HG02884 (cell line): ENCODE data around the gene TIMP3.
"Not testable (repeated sequence)": the region's sequence is repeated elsewhere in the genome, so short reads cannot be mapped to it uniquely, and the experiment has no call there.

Experiments
- ATAC-seq: cut with Tn5 transposase; IDR thresholded peaks from one replicate; pipeline ENCODE4 v1.9.1; 2021; ENCODE audit warnings: mild to moderate bottlenecking, moderate library complexity; ENCODE audit not compliant: unreplicated experiment

TIMP3 gene

DNA sequence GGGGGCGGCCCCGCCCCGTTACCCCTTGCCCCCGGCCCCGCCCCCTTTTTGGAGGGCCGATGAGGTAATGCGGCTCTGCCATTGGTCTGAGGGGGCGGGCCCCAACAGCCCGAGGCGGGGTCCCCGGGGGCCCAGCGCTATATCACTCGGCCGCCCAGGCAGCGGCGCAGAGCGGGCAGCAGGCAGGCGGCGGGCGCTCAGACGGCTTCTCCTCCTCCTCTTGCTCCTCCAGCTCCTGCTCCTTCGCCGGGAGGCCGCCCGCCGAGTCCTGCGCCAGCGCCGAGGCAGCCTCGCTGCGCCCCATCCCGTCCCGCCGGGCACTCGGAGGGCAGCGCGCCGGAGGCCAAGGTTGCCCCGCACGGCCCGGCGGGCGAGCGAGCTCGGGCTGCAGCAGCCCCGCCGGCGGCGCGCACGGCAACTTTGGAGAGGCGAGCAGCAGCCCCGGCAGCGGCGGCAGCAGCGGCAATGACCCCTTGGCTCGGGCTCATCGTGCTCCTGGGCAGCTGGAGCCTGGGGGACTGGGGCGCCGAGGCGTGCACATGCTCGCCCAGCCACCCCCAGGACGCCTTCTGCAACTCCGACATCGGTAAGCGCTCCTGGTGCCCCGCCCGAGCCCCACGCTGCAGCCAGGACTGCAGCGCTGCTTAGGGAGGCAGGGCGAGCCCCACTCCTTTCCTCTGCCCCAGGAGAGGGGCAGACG lies at the start of gene TIMP3:
TSS of gene TIMP3 (plus strand) at position 169 of the 700 bp plus-strand sequence. CDS start at position 466, 297 bp downstream.
- no peak for ATAC-seq

DNA sequence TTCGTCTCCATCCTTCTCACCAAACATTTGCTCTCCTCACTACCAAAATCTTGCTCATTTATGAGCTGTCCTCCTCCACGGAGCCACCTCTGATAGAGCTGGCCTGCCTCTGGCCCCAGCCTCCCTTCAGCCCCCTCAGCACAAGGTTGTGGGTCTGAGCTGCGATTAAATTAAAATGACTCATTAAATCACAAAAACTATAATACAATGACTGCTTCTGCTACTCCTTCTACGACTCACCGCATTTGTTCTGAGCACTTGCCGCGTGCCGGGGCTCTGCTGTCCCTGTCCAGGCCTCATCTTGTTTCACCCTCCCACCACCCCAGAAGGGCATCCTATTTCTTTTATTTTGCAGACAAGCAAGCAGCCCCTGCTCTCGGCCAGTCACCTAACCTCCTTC lies 49.2 kb upstream of the TIMP3 start:
- ATAC-seq, result no peak

DNA sequence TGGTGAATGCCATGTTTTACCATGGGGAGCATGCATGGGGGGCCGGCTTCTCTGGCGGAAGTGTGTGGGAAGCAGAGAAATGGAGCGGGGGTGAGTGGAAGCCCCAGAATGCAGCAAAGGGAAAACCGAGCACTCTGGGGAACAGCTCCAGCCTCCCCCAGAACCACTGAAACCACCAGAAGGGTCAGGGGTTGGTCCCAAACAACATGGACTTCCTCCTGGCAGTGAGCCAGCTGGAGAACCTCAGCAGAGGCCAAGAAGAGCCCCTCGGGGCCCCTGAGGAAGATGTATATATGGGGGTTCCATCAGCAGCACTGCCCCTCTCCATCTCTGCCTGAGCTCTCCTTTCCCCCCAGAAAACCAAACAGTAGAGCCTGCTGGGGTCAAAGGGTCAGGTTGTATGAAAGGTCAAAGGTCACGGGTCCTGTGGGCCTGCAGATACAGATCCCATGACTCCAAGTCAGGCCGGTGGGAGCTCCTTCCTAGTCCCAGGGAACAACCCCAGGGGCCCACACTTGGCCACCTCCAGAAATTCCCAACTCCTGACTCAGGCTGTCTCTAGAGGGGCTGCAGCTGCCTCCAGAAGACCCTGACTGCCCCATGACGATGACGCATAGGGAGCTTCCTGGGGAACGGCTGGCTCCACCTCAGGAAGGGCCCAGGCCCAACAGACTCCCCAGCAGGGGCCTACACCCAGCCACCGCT lies 48.5 kb upstream of the TIMP3 start:
- no peak for ATAC-seq

DNA sequence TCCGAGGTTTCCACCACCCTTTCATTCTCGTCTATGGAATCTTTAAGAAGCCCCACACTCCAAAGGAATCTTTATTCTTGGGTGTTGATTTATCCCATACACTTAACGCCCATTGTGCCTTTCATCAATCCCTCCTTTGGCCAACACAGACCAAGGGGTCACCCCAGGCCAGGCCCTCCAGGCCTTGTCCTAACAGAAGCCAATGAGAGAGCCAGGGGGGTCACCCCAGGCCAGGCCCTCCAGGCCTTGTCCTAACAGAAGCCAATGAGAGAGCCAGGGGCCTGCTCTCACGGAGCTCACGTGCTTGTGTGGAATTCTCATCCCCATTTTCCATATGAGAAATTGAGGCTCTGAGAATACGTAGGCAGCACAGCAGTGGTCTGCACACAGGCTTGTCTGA lies 47.9 kb upstream of the TIMP3 start:
- no peak for ATAC-seq

DNA sequence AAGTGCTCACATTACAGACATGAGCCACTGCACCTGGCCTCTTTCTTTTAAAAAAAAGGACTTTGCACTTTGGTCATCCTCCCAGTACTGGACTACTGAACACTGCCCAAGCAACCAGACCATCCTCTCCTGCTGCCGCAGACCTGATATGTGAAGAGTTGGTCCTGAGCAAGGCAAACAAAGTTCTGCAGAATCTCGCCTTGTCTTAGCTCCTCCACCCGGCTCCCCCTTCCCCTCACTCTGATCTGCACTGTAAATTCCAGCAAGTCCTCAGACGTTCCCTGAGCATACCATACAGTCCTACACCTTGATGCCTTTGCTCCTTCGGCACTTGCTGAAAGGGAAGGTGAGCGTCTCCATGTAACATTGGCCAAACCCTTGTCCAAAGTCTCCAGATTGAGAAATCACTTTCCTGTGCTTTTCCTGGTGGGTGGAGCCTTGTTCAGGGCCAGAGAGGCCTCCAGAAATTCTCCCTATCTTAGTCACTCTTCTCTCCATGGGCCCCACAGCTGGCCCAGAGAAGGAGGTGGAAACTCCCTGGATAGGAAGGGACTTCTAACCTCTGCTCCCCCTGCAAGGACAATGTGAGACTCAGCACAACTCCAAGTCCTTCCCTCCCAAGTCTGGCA lies 47.0 kb upstream of the TIMP3 start:
- no peak for ATAC-seq

DNA sequence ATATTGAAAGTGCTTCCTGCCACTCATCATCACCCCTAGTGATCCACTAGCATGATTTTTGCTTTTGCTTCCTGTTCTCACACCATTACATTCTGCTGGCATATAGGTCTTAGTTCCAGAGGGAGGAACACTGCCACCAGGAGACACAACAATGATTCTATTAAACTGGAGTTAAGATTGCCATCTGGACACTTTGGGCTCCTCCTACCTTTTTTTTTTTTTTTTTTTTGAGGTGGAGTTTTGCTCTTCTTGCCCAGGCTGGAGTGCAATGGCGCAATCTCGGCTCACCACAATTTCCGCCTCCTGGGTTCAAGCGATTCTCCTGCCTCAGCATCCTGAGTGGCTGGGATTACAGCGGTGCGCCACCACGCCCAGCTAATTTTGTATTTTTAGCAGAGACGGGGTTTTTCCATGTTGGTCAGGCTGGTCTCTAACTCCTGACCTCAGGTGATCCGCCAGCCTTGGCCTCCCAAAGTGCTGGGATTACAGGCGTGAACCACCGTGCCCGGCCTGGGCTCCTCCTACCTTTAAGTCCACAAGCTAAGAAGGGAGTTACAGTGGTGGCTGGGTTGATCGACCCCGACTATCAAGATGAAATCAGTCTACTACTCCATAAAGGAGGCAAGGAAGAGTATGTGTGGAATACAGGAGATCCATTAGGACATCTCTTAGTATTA lies 44.3 kb upstream of the TIMP3 start:
- not testable (repeated sequence) for ATAC-seq

DNA sequence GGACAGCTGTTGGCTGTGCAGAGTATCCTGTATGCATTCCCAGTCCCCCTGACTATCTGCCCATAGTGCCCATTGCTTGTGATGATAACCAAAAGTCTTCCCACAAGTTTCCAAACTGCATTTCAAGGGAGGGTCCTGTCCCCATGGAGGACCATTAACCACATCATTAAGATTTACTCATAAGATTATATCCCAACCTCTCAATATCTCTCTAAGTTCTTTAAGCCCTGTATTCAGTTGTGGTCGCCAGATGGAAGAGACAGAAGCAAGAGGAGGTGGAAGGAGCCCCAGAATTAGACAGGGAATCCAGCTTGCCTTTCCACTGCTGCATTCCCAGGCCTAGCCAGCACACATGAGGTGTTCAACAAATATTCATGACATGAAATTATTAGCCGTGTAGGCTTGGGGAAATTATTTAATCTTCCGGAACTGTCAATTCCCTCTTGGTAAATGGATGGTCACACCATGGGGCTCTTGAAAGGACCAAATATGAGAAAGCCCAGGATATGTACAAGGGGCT lies 42.6 kb upstream of the TIMP3 start:
- ATAC-seq, result no peak

DNA sequence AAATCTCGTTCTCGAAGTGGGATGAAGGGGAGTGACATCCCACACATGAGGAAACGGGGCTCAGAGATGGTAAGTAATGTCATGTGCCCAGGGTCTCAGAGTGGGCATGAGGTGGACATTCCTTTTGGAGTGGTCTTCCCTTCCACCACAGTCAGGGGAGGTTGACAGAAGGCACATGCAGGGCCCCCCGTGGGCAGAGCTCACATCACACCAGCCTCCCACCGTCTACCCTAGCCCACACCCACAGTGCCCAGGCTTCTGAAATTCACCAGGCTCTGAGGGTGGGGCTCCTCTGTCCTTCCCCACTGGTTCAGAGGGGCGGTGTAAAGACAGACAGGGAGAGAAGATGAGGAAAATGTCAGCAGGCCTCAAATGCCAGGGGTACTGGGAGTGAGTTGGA lies 41.1 kb upstream of the TIMP3 start:
- no peak for ATAC-seq

DNA sequence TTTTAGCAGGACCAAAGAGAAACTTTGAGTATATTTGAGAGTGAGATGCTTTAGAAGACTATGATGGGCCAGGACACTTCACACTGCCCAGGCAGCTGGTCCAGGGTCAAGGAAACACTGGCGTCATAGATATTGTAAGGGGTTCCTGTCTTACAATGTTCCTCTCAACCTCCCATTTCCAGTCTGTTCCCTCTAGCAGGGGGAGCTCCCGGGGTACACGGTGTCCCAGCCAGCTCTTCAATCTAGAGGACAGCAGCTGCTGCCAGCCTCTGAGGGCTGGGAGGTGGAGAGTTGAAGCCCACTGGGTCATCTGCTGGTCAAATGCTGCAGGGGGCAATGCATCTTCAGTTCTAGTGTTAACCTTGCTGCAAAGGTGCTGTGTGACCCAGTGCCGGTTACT lies 40.7 kb upstream of the TIMP3 start:
- no peak for ATAC-seq

DNA sequence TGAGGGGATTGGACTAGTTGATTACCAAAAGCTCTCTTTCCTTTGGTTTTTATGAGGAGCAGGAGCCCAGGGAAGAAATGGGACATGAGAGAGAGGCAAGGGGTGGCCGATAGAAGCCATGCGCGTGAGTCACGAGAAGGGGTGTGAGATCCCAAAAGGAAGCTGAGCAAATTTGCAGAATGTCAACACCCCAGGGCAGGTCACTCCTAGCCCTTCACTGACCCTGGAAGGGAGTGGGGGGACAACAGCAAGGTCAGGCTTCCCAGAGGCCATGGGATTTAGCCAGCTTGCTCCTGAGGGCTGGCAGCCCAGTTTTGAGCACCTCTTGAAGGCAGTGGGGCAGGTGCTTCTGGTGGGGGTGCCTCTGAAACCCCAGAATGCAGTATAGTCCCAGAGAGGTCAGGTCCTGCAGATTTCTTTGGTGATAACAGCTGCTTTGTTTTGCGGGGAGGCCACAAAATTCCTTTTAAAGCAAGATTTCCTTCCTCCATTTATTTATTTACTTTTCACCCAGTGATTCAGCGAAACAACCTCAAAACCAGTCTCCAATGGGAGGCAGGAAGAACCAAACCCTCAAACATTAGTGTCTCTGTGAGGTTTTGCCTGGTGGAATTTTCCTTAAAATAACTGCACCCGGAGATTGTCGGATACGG lies 40.1 kb upstream of the TIMP3 start:
- no peak for ATAC-seq

DNA sequence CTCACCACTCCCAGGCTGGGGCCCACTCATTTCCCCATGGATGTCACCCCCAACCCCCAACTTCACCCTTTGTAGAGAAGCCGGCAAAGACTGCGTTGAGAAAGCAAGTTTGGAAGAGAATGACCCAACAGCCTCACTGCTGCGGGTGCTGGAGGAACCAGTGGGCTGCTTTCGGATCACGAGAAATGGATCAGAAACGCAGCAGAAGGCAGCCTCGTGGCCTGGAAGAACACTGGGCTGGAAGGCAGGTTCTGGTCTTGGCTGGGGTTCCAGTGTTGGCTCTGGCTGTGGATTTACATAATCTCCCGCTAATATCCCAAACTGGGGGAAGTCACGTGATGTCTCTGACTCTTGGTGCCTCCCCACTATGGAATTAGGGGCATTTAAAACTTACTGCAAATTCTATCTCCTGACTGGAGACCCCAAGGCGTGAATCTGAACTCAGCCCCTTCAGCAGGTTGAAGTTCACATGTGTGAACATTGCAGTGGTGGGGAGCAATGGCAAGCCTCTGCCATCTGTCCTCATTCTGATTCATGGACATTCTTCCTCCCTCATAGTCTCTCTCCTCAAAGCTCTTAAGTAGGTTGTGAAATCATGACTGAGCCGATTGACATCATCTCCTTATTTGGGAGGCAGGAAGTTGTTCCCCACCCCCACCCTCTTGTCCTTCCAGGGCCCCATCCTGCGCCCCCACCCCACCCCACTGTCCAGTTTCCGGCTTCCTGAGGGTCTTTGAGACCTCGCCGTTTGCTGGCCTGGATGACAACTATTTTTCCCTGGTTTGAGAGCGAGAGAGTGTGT lies 37.0 kb upstream of the TIMP3 start:
- ATAC-seq, result no peak

DNA sequence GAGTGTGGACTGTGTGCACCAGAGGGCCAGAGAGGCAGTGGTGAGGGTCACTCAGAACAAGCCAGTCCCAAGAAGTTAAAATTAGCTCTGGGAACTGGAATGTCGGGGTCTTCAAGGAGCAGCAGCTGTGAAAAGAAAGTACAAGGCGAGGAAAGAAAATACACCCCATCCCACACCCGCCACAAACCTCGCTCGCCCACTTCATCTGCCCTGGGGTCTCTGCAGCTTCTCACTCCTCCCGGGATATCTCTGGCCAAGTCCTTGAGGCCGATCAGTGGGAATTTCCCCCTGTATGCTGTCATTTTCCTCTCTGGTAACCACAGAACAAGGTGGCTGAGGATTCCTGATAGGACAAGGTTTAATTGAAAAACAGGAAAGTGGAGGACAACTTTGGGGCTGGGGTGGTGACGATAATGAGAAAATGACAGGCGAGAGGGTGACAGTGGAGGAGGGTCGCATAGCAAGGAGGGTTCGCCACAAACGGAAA lies 36.3 kb upstream of the TIMP3 start:
- ATAC-seq, result no peak

DNA sequence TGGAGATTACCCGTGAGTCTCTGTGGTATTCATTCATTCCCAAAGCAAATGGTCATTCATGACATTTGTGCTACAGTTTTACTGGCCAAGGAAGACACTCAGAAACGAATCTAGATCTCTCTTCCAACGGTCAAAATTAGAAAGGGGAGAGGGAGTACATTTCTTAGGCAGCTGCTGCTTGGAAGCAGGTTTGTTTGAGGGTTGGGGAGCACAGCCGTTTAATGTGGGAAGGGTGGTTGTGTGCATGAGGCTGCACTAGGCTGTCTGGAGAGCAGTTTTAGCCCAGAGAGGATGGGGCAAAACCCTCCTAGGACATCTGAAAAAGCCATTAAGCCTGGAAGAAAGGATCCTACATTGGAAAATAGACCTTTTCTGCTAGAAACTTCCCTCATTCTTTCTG lies 29.7 kb upstream of the TIMP3 start:
- ATAC-seq, result no peak

DNA sequence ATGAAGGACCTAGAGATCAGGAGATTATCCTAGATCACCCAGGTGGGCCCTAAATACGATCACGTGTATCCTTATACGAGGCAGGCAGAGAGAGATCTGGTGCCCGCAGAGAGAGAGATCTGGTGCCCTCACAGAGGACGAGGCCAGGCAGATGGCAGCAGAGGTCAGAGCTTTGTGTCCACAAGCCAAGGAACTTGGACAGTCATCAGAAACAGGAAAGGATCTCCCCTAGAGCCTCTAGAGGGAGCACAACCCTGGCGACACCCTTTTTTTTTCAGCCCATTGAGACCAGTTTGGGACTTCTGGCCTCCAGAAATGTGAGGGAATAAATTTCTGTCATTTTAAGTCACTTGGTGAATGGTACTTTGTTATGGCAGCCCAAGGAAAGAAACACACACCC lies 25.5 kb upstream of the TIMP3 start:
- no peak for ATAC-seq

DNA sequence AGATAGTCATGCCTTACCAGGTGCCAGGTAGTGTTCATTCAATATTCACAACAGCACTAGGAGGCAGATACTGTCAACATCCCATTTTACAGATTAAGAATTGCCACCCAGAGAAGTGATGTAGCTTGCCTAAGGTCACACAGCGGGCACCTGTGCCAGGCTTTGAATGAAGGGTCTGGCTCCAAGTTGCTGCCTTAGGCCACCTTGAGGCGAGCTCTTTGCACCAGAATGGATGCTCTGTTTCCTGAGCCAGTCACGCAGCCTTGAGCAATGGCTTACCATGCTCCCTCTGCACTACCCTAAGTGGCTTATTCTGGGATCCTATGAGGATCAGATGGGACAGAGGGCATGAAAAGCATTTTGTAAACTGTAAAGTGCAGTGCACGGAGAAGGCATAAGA lies 25.1 kb upstream of the TIMP3 start:
- no peak for ATAC-seq

DNA sequence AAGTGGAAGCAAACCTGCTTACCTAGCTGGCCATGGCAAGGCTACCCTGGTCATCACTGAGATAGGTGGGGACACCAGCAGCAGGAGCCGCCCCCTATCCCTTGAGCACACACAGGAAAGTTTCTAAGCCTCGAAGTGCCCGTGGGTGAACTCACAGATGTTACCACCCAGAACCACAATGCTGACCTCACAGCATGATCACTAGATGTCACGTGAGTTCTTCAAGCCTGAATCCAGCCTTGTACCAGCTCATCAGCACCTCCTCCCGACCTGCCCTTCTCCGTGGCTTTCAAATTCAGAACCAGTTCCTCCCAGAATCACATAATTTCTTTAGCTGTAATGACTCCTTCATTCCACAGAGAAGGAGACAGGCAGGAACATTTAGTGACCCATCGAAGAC lies 24.7 kb upstream of the TIMP3 start:
- ATAC-seq, result no peak

DNA sequence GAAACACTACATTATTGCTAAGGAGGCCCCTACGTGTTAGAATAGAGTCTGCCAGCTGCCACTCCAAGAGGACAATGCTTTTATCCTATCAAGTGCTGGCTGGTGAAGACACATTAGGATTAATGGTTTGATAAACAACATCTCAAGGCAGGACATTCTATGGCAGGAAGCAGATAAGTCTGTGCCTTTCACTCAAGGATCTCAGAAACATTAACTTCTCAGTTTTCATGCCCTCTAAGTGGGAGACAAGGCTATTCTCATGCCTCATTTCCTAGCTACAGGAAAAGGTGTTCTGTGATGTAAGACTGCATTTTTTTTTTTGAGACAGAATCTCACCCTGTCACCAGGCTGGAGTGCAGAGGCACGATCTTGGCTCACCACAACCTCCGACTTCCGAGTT lies 23.5 kb upstream of the TIMP3 start:
- ATAC-seq, result no peak

DNA sequence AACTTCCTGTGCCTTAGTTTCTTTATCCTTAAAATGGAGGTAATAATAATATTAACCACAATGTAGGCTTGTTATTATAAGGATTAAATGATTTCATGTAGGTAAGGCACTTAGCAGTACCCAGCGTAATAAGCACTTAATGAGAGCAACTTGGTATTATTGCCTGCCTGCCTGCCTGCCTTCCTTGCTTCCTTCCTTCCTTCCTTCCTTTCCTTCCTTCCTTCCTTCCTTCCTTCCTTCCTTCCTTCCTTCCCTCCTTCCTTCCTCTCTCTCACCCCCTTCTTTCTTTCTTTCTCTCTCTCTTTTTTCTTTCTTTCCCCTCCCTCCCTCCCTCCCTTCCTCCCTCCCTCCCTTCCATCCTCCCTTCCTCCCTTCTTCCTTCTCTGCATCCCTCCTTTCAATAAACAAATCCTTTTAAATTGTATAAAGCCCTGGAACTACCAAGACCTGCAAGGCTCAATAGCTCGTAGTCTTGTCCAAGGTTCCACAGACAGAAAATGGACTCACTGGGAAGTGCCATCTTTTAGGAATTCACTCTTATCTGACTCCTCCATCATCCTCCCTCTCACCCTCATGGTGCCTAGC lies 20.7 kb upstream of the TIMP3 start:
- no peak for ATAC-seq

DNA sequence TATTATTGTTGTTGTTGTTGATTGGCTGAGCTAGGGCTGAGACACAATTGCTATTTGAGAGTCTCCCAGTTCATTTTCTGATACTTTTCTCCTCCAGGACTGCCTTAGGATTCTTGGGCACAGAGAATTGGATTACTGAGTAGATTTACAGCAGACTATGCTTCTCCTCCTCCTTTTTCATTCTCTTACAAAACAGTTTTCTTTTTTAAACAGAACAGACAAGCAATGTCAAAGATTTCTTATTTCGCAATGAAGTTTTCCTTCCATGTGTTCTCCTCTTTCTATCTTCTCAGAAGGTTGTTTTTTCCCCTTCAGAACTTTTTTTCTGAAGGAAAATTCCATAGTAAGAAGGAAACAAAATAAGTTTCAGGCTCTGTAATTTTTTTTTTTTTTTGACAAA lies 19.8 kb upstream of the TIMP3 start:
- ATAC-seq, result no peak
